ENCODE measurements around the gene UNC80.

The UNC80 gene

DNA sequence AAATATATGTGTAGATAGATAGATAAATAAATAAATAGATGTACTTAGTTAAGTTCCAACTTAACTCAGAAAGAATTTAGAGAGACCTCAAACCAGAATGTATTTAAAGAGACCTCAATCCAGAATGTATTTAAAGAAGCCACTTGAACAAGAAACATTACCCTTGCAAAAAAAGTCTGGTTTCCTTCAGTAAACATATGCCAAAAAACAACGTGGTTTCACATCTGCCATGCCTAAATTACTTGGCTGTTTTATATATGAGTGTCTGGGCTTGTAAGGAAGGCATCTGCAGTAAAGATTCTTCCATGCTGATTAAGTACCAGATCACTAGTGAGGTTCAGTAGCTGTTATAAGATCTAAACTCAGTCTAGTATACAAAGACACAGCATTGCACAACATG is 201.7 kb downstream of the UNC80 start:
- no peak for DNase-seq (ENCODE audit: low read depth)

DNA sequence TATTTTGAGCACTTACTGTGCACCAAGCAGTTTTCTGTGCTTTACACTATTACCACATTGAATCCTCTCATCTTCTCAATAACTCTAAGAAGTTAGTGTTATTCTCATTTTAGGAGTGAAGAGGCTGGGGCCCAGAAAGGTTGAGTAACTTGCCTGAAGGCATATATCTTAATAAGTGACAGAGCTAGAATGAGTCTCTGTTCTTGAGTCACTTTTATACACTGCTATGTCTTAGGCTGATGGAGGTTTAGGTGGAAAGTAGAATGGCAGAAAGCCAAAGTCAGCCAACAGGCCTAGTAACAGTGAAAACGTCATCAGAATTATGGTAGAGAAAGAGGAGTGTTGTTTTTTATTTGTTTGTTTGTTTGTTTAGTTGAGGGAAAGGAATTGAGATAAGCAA is 202.9 kb downstream of the UNC80 start:
- DNase-seq (ENCODE audit: low read depth), result no peak

DNA sequence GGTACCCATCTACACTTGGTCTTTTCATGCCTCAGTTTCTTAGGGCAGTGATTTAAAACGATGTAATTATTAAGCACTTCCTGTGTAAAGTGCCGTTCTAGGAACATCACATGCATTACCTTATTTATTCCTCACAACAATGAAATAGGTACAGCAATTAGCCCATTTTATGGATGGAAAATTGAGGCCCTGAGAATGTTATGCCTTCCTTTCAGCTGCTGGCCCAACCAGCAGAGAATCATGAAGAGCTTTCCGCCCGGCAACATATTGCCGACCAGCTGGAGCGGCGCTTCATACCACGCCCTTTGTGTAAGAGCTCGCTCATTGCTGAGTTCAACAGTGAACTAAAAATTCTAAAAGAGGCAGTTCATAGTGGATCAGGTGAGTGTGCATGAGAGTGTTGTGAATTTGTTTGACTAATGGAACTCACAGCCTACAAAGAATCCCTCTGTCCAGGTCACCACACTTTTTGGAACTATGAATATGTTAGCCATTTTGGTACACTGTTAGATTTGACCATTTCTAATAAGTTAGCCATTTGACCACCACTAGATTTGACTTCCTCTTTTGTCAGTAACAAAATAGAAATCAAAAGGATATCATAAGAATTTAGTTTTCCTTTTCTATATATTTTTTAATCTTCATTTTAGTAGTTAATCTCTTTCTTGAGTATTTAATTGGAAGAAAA is 205.2 kb downstream of the UNC80 start:
- no peak for DNase-seq (ENCODE audit: low read depth)

DNA sequence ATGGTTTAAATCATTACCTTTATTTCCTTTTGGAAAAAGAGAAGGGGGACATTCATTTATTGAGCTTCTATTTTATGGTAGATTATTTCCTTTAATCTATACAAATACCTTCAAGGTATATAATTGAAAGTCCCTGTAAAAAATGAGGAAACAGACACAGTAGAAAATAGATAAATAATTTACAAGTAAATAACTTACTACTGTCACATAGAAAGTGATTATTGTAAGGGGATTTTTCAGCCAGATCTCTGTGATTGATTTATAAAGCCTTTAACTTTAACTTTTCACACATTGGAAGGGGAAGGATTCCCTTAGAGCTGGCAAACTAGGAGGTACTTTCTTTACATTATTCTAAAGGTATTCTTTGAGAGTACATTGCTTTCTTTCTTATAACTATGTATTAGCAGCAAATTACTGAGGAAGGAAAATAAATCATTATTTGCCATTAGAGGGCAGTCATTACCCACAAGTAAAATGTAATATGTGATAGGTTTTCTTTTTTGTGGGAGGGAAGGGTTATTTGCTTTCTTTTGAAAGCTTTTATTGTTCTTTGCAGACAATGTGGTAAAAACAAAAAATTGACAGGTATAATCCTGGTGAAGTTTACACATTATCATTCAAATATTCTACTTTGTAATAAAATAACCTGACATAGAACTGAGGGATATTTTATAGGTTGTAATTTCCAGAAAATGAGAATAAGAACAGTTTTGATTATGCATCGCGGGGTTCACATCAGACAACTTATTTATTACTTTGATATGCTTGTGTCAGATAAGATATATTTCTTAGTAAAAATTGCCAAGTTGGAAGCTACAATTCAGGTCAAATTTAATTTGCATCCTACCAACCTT is 206.0 kb downstream of the UNC80 start:
- DNase-seq (ENCODE audit: low read depth), result no peak

DNA sequence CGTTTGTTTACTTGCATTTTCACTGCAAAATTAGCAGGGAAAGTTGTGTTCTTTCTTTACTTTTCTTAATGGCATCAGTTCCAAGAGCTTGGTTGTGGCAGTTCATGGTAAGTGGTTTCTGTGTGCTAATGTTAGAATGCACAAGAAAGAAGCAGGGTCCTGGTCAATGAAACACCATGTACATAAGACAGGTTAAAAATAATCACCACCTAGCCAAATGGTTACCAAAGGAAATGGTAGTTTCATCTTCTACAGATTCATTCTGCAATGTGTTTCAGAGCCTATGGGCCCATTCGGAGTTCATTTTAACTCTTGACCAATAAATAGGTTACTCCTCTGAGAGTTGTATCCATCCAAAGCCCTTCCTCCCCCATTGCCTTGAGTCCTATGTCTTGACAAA is 212.7 kb downstream of the UNC80 start:
- DNase-seq (ENCODE audit: low read depth), result no peak

DNA sequence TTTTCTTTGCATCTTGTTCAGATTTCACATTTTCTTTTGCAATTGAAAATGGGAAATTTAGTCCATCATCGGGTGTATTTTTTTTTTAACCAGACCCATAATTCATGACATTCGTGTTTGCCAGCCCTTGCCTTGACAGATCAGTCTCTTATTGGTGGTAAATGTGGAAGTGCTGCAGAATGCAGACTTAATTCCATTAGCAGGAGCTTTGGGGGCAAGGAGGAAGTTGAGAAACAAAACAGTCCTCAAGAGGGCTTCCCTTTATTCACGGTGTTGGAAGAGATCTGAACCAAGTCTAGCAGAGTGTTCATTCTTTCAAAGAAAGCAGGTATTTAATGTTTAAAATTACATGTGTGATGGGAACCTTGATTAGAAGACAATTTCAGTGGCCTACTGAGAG is 214.2 kb downstream of the UNC80 start:
- no peak for DNase-seq (ENCODE audit: low read depth)

DNA sequence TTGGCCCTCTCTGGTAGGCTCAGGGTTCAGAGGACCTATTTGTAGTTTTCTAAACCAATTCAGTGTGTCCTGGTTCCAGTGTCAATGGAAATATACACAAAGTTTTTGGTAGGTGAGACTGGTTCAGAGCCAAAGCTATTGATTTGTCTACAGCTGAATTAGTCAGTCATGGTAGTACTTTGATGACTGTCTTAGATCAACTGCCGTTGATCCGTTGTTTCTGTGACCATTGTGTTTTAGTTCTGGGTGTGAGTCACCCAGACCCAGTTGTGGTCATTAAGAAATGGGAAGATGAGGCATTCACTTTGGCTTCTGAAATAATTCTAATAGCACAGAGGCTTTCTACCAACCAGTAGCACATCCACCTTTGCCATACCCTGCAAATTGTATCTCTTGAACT is 214.8 kb downstream of the UNC80 start:
- no peak for DNase-seq (ENCODE audit: low read depth)

DNA sequence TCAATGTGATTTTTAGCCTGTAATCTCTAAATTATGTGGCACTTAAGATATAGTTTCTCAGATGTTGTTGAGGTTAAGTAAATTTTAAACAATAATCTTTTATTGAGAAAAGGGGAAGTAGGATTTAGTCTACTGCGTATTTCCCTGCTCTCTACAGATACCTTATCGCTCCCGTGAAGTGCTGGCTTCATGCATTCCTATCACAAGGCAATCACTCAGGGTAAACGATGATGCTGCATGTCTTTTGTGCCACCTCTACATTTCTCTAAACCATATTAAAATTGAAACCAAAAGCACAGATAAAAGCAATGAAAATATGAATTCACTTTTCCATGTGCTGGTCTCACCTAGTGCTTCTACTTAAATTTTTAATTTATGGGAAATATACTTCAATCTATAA is 216.4 kb downstream of the UNC80 start:
- no peak for DNase-seq (ENCODE audit: low read depth)

DNA sequence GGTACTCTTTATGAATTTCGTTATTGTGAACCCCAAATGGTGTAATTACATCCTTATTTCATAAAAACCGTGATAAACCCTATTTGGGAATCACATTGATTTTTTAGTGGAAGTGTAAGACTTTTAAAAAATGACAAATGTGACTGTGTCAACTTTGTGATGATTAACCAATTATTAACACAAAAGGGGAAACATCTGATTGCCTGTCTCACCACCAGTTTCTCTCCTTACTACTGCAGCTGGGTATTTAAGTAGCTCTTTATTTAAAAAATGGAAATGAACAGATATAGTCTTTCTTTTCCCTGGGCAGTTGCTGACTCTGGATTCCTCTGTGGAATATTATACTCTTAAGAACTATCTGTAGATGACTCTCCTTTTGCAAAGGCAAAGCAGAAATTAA is 219.2 kb downstream of the UNC80 start:
- DNase-seq (ENCODE audit: low read depth), result no peak

DNA sequence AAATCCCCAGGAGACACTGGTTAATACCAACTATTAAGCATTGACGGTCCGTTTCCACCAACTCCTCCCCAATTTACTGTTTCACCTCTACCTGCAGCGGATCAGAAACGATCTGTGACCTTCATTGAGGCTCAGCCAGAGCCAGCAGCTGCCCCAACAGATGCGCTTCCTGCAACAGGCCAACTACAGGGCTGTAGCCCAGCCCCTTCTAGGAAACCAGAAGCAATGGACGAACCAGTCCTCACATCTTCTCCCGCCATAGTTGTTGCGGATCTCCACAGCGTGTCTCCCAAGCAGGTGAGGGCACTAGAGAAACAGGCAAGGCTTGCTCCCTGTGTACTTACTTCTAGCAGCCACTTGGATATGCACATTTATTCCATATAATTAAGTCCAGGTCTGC is 222.3 kb downstream of the UNC80 start:
- no peak for DNase-seq (ENCODE audit: low read depth)

DNA sequence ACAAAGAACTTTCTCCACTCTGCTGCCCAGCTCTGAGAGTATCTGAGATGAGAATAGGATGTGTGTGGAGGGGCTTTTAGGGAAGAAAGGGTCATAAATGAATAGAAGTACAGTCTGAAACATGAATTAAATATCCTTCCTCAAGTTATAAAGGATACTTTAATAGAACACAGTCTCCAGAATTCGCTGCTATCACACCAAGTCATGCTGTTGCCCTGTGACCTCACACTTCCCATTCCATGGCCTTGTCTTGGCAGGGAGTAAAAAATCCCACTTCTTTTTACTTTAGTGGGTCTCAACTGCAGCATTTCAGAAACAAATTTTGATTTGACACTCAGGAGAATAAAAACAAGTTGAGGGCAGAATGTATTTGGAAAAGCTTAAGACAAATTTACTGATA is 227.0 kb downstream of the UNC80 start:
- DNase-seq (ENCODE audit: low read depth), result no peak

DNA sequence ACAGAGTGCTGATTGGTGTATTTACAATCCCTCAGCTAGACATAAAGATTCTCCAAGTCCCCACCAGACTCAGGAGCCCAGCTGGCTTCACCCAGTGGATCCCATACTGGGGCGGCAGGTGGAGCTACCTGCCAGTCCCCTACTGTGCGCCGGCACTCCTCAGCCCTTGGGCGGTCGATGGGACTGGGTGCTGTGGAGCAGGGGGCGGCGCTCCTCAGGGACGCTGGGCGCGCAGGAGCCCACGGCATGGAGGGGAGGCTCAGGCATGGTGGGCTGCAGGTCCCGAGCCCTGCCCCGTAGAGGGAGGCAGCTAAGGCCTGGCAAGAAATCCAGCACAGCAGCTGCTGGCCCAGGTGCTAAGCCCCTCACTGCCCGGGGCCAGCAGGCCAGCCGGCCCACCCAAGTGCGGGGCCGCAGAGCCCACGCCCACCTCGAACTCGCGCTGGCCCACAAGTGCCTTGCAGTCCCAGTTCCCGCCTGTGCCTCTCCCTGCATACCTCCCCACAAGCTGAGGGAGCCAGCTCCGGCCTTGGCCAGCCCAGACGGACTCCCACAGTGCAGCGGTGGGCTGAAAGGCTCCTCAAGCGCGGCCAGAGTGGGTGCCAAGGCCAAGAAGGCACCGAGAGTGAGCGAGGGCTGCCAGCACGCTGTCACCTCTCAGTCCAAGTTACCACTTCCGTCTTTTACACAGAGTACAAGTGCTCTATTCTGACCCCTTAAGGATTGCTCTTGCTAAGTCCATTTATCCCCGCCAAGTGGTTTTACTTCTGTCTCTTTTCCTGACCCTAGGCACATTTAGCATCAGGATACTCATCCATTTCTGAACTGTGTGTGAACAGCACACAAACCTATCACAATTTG is 229.1 kb downstream of the UNC80 start:
- DNase-seq (ENCODE audit: low read depth), result no peak

DNA sequence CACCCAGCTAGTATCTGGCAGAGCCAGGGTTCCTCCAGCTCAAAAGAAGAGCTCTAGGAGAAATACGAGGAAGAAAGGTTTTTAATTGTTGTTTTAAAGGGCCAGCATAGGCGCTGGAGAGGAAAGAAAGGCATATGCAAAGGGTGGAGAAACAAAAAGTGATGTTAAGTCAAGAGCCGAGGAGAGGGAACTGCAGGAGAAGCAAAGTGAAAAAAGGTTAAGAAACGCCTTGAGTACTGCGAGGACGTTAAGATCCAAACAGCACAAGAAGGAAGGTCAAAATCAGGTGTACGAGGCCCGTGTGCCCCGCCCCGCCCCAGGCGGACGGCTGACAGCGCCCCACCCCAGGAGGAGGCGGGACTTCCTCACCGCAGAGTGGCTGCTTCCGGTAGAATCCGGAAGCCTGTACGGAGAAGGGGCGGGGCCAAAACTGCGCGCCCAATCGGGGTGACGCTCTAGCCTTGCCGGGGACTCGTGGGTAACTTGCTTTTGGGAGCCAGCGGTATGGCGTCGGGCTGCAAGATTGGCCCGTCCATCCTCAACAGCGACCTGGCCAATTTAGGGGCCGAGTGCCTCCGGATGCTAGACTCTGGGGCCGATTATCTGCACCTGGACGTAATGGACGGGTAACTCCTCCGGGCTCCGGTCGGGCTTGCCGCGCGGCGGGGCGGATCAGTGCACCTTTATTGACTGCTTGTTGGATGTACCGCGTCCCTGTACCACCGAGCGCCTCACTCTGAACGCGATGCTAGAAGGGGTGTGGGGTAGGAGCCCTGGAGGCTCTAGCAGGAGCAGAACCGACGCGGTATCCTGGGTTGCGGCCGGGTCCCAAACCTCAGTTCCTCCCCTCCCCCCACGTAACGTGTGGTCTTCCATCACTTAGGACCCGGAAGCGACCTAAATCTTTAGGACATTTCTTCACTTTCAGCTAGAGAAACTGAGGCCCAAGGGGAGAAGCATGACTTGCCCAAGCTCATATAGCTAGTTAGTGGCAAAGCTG is 230.8 kb downstream of the UNC80 start, which contains the start of gene RPE:
RPE (plus strand) TSS at position 481 of the 1,000 bp plus-strand sequence; CDS start at position 505, 24 bp downstream.
- peak; percentile 97 for DNase-seq (ENCODE audit: low read depth)

DNA sequence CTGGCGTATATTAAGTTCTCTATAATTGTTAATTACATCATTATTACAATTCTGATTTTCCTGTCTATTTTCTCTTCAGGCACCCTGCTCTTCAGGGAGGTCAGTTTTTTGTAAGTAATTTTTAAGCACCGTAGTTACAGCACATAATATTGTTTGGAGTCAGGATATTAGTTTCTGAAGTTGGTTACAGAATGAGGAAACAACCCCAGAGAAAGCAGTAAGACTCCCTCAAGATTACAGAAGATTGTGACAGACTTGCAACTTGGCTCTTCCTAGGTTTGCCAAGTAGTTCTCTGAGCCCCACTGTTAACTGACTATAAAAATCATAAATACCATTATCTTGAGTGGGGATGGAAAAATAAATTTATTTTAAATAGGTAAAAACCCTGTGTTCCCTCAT is 231.7 kb downstream of the UNC80 start:
- DNase-seq (ENCODE audit: low read depth), result no peak

DNA sequence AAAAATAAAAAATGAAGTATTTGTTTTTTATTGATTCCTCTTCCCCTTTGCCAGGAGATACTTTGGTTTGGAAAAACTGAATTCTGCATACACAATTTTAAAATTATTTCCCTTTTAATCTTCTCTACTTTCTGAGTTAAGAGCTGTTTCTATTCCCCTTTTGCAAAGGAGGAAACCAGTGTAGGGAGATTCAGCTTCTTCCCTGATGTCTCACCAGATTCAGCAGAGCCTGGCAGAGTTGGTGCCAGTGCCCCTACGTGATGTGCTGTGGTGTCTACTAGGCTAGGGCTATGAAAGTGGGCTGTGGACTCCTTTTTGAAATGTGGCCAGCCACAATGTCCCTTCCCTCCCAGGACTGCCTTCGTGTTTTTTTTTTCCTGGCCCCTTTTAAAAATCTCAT is 233.2 kb downstream of the UNC80 start:
- no peak for DNase-seq (ENCODE audit: low read depth)

DNA sequence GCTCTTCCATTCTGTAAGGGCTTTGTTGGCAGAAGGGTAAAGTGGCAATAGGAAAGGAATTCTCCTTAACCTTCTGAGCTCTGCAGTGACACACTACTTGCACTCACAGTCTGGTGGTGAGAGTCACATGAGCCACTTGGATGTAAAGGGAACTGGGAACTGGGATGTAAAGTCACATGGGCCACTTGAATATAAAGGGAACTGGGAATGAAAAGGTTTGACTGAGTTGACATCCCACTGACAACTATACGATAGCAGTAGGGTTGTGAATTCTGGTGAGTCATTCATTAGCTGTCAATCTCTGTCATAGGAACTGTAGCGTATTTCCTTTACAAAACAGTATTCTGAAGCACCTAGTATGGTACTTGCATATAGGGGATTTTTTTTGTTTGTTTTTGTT is 236.3 kb downstream of the UNC80 start:
- DNase-seq (ENCODE audit: low read depth), result no peak

DNA sequence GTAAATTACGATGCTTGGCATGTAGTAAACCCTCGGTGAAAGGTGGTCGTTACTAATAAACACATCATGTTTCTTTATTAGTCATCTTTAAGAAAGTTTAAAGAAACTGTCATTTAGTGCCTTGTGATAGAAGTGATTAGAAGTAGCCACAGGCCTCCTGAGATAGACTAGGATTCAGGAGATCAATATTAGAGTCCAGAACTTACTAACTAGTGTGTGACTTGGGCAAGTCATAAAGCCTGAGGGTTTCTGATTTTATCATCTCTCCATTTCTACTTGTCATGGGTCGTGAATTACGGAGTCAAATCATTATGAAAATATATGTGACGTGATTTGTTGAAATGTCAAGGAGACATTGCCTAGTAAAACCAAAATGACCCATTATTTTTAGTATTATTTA is 237.5 kb downstream of the UNC80 start:
- DNase-seq (ENCODE audit: low read depth), result no peak

DNA sequence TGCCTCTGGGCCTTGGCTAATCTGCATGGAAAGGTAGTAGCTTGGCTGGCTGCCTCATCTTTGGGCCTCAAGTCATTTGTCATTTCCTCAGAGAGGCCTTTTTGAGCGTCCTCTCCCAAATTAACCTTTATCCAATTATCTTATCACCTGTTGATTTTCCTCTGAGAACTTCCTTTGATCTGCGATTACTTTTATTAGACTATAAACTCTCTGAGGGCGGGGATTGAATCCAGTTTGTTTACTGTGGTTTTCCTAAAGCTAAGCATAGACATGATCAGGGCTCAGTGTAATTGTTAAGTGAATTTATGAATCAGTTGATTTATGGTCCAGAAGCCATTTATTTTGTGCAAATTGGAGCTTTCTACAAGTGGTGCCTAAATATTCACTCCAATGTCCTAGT is 238.3 kb downstream of the UNC80 start:
- DNase-seq (ENCODE audit: low read depth), result no peak

DNA sequence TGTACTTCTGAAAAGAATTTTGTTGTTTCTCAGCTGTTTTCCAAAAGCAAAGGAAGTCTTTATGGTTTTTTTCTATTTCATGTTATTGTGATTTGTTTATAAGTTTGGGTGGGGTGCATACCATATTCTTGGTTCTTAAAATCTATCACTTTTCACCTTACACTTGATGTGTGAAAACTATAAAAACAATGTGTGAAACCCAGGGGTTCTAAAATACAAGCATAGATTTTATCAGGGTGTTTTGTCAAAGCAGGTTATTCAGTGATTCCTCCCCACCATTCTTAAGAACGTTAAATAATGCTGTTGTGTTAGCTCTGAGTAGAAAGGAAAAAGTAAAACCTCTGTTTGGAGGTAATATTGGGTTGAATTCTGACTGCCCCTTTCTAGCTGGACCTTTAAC is 248.5 kb downstream of the UNC80 start:
- DNase-seq (ENCODE audit: low read depth), result no peak

DNA sequence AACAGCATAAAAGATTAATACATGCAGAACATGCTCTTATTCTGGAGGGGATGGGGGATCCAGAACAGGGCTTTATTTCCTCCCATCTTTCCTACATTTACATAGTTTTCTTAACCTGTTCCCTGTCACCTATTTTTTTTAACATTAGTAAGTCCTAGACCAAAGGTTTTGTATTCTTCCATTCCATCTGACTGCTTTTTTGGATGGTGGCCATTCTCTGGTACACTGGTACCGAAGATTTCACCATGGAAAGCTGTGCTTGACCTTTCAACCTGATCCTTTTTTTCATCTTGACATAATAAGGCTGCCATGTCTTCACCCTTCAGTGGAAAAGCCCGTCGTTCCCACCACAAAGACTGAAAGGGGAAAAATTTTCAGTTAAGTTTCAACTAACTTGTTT is 251.2 kb downstream of the UNC80 start:
- no peak for DNase-seq (ENCODE audit: low read depth)

DNA sequence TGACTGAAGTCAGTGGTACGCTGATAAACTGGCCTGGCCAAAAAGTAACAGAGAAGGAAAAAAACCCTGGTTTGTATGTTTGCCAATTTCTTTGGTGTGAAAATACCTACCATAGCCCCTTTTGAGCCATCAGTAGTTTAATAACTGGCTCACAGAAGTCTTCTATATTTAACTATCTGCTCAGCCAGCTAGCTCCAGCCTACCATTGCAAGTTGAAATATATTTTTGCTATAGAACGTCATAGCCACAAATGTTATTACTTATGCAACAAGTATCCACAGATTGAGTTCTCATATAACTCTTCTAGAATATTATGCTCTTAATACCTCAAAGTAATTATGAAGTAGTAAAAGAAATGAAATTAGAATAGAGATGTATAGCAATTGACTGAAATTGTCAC is 256.0 kb downstream of the UNC80 start:
- DNase-seq (ENCODE audit: low read depth), result no peak

All from activated T-cell treated with anti-CD3 and anti-CD28 coated beads for 48 hours (primary cell).